AG04450 (cell line): Measurements from ENCODE around the gene CDC5L. TPM values are rescaled to one million over a fixed set of nuclear protein-coding genes. Genes with fewer than 3 reads are reported as not detected.

ENCODE experiments used
- CTCF ChIA-PET: fragments of 300-600, 350-600 bp; formaldehyde crosslinking; extraction: SDS; loops from one replicate; lab custom pipeline; 2022; ENCODE audit warnings: antibody characterized with exemption, inconsistent platforms; lab: Charles Lee
- POLR2A ChIA-PET: fragments of 350-600 bp; formaldehyde crosslinking; extraction: SDS; loops from one replicate; lab custom pipeline; 2021; ENCODE audit warnings: antibody characterized with exemption, inconsistent platforms; lab: Yijun Ruan, JAX
- DNase-seq: peaks from one replicate; pipeline ENCODE4 v3.0.0-alpha.2; 2011; ENCODE audit warnings: low read depth, low spot score
- H3K27ac ChIP-seq: one replicate; pipeline ENCODE4 v1.5.1; 2012; ENCODE audit warnings: low read depth, low read length, control low read depth
- H3K27me3 ChIP-seq: one replicate; pipeline ENCODE4 v1.6.0; 2012; ENCODE audit warnings: low read length; ENCODE audit not compliant: control insufficient read depth, insufficient read depth
- H3K4me3 ChIP-seq: 2 replicates; pipeline ENCODE4 v1.5.1; 2011; ENCODE audit warnings: mild to moderate bottlenecking, low read depth, low read length, control low read depth
- H3K9me3 ChIP-seq: 2 replicates; pipeline ENCODE4 v1.5.1; 2012; ENCODE audit warnings: low read length; ENCODE audit not compliant: control insufficient read depth, insufficient read depth
- polyA plus RNA-seq: library from polyadenylated mRNA; depleted of rRNA; stranded (reverse); fragments of >200 nt; gene quantifications from 2 replicates; pipeline ENCODE4 v1.2.3, GENCODE V29; 2011
- TF ChIP-seq, protein P1 (sequence below): IDR thresholded peaks from 2 replicates; pipeline ENCODE4 v1.5.1; 2011; ENCODE audit warnings: low read depth, low read length, control low read depth, inconsistent platforms

Gene CDC5L
- polyA plus RNA-seq, 1 experiment, result 22.4 TPM

DNA sequence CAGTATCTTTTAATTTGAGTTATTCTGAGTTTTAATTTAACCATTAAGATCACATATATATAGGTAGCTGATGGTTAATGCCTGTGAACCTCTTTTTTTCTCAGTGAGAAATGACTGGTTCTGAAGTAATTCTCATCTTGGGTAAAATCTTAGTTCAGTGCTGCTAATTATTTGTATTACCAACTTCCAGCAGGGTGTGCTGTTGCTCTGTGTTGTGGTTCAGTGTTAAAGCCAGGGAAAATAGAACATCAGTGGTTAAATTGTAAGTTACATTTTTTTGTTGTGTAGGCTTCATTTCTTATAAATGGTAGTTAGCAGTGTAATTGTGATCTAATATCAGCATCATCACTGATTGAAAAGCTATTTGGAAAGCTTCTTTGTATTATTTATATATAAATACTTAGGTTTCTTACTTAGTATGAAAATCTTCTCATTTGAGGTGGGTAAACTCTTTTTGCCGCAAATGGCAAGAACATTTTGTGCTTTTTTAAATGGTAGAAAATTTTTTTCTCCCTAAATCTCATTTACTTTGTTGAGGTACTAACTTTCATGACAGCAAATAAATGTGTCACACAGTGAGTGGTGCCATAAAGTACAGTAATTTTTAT is 43.7 kb downstream of the CDC5L start:
- Histone ChIP-seq H3K4me3 (no peak overlapping the region), H3K27ac (no peak overlapping the region), H3K9me3 (no peaks in the 10 kb centered on the region), H3K27me3 (no peaks in the 10 kb centered on the region)
- TF ChIP-seq, protein P1, sequence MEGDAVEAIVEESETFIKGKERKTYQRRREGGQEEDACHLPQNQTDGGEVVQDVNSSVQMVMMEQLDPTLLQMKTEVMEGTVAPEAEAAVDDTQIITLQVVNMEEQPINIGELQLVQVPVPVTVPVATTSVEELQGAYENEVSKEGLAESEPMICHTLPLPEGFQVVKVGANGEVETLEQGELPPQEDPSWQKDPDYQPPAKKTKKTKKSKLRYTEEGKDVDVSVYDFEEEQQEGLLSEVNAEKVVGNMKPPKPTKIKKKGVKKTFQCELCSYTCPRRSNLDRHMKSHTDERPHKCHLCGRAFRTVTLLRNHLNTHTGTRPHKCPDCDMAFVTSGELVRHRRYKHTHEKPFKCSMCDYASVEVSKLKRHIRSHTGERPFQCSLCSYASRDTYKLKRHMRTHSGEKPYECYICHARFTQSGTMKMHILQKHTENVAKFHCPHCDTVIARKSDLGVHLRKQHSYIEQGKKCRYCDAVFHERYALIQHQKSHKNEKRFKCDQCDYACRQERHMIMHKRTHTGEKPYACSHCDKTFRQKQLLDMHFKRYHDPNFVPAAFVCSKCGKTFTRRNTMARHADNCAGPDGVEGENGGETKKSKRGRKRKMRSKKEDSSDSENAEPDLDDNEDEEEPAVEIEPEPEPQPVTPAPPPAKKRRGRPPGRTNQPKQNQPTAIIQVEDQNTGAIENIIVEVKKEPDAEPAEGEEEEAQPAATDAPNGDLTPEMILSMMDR, result peak; percentile 79
- DNase-seq, result peak; percentile 43
- POLR2A ChIA-PET, result no interaction called here
- CTCF ChIA-PET, result interaction anchor here (0.6 to 9.4 kb wide), 20 partner anchors 9 to 1491 kb away, joined by 3 to 190 read pairs (median 4); no protein-coding TSS in a partner anchor

DNA sequence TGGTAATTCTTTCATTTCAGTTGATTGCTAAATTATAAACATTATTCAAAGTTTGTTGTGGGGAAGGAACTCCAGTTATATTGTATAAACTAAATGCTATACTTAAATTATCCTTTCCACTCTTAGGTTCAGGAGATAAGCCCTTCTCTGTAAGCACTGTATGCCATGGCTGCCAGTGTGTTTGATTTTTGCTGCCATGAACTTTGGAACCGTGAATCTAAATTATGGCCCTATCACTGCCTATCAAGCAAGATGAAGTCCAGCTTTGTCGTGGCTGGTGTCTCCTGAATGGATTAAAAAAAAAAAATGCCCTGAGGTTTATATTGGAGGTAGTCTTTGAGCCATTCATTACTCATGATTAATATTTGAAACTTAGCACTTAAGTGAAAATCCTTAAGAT is 44.7 kb downstream of the CDC5L start:
- Histone ChIP-seq H3K27ac (no peak overlapping the region), H3K9me3 (no peaks in the 10 kb centered on the region), H3K27me3 (no peaks in the 10 kb centered on the region), H3K4me3 (no peak overlapping the region)
- CTCF ChIA-PET, result interaction anchor here (0.7 to 9.4 kb wide), 12 partner anchors 8 to 1490 kb away, joined by 3 to 190 read pairs (median 10); no protein-coding TSS in a partner anchor
- no peak for DNase-seq
- POLR2A ChIA-PET, result no interaction called here
- TF ChIP-seq, protein P1, result no peak

DNA sequence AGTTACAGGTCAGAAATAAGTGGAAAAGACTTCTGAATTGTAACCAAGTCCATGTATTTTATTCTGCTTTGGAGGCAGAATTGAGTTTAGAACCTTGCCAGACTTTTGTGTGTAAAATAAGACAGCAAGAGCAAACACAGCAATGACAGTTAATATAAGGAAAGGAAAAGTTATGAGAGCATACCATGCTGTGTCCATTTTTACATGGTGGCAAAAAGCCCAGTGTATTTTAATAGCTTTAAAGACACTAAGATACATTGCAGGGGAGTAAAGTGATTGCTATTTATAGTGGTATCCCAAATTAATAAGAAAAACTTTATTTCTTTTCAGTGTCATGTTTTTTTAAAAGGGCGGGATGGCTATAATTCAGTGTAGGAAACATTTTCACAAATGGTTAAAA is 45.2 kb downstream of the CDC5L start:
- Histone ChIP-seq H3K9me3 (no peaks in the 10 kb centered on the region), H3K4me3 (no peak overlapping the region), H3K27me3 (no peaks in the 10 kb centered on the region), H3K27ac (no peak overlapping the region)
- ChIA-PET CTCF (interaction anchor here (9.4 kb wide), 1 partner anchor 26 kb away, joined by 190 read pairs; no protein-coding TSS in a partner anchor), POLR2A (no interaction called here)
- TF ChIP-seq, protein P1, result no peak
- DNase-seq, result no peak

DNA sequence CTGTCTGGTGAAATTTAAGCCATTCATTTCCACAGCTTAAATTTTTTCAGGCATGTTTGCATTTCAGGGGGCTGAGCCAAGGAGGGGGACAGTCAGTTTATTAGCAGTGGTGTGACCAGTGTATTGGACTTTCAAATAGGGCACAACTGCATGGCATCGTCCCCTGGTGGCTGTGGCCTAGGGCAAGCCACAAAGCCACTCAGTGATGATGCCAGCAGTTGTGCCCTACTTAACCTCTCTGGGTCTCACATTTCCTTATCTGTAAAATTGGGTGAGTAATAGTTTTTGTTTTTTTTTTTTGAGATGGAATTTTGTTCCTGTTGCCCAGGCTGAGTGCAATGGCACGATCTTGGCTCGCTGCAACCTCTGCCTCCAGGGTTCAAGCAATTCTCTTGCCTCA is 48.0 kb downstream of the CDC5L start:
- CTCF ChIA-PET, result interaction anchor here (0.9 to 9.4 kb wide), 5 partner anchors 9 to 40 kb away, joined by 3 to 190 read pairs (median 7); no protein-coding TSS in a partner anchor

DNA sequence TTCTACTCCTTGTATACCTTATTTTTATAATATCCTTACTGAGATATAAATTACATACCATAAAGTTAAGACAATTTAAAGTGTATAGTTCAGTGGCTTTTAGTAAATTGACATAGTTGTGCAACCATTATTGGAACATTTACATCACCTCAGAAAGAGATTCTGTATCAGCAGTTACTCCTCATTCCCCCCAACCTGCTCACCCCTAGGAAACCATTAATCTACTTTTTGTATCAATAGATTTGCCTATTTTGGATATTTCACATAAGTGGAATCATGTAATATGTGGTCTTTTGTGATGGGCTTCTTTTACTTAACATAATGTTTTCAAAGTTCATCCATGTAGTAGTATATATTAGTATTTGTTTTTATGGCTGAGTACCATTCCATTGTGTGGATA is 51.3 kb downstream of the CDC5L start:
- TF ChIP-seq, protein P1, result no peak
- no peaks in the 10 kb centered on the region for H3K27me3 ChIP-seq
- no peak for DNase-seq
- CTCF ChIA-PET, result interaction anchor here (1.1 to 2.1 kb wide), 2 partner anchors 7 to 37 kb away, joined by 5 to 27 read pairs; no protein-coding TSS in a partner anchor
- H3K9me3 ChIP-seq, result peaks cover 5% of the 10 kb centered on the region
- no peak overlapping the region for H3K27ac ChIP-seq
- POLR2A ChIA-PET, result no interaction called here
- H3K4me3 ChIP-seq, result no peak overlapping the region

More for the DNA sequence above, 48.0 kb downstream of the CDC5L start:
- Histone ChIP-seq H3K4me3 (no peak overlapping the region), H3K9me3 (no peaks in the 10 kb centered on the region), H3K27ac (no peak overlapping the region), H3K27me3 (no peaks in the 10 kb centered on the region)
- POLR2A ChIA-PET, result no interaction called here
- TF ChIP-seq, protein P1, result no peak
- DNase-seq, result no peak
